BJ (cell line): ENCODE measurements around the gene DLL4. TPM values are rescaled to one million over a fixed set of nuclear protein-coding genes. Genes with fewer than 3 reads are reported as not detected.
A peak's percentile ranks its signal among the peaks of the same experiment; 100 is the strongest.

Experiments used
- CTCF ChIA-PET: fragments of 350-600 bp; formaldehyde crosslinking; extraction: SDS; loops from one replicate; lab custom pipeline; 2021; ENCODE audit warnings: antibody characterized with exemption, inconsistent platforms; lab: Yijun Ruan, JAX
- POLR2A ChIA-PET: fragments of 300-600 bp; sonication (Branson Sonifier 250); formaldehyde crosslinking; extraction: SDS; loops from one replicate; lab custom pipeline; 2021; ENCODE audit warnings: antibody characterized with exemption; lab: Charles Lee
- DNase-seq: peaks from one replicate; pipeline ENCODE4 v3.0.0-alpha.2; 2011; ENCODE audit warnings: low read depth
- H3K27me3 ChIP-seq: 2 replicates; pipeline ENCODE4 v1.6.0; 2011; ENCODE audit warnings: low read length; ENCODE audit not compliant: control insufficient read depth, insufficient read depth
- H3K36me3 ChIP-seq: 2 replicates; pipeline ENCODE4 v1.5.1; 2011; ENCODE audit warnings: low read length; ENCODE audit not compliant: control insufficient read depth, insufficient read depth
- H3K4me3 ChIP-seq: 2 replicates; pipeline ENCODE4 v1.5.1; 2011; ENCODE audit warnings: low read depth, mild to moderate bottlenecking, control low read depth, low read length
- CTCF ChIP-seq: IDR thresholded peaks from 2 replicates; pipeline ENCODE4 v1.5.1; 2011; ENCODE audit warnings: low read depth, mild to moderate bottlenecking, control low read depth, inconsistent platforms, low read length, moderate library complexity; ENCODE audit not compliant: insufficient read depth
- polyA plus RNA-seq: library from polyadenylated mRNA; depleted of rRNA; stranded (reverse); fragments of >200 nt; gene quantifications from 2 replicates; pipeline ENCODE4 v1.2.3, GENCODE V29; 2011; rRNA removed
- small RNA-seq: library from RNA; depleted of rRNA; stranded (forward); fragments of <200 nt; gene quantifications from one replicate; pipeline ENCODE3, GENCODE V24; 2012; ENCODE audit warnings: low replicate concordance, low read depth; ENCODE audit not compliant: insufficient read length

Gene DLL4
- polyA plus RNA-seq, 1 experiment = 0.47 TPM

GRCh38 chr15:40984964-40985363, 55.8 kb downstream of the DLL4 start:
- POLR2A ChIA-PET = no interaction called here

GRCh38 chr15:40985541-40986330, 56.6 kb downstream of the DLL4 start:
- Histone ChIP-seq H3K36me3 (peaks cover 14% of the 10 kb centered on the region), H3K27me3 (no peaks in the 10 kb centered on the region), H3K4me3 (no peak overlapping the region)
- ChIA-PET CTCF (interaction anchor here (1.0 to 2.8 kb wide), 2 partner anchors 44 to 47 kb away, joined by 3 to 11 read pairs; no protein-coding TSS in a partner anchor), POLR2A (interaction anchor here (0.6 to 0.7 kb wide), 2 partner anchors 53 to 245 kb away, joined by 5 to 20 read pairs; partner anchors contain the start of gene CHP1)
- DNase-seq = no peak
- no peak for TF ChIP-seq CTCF

More at GRCh38 chr15:40984964-40985363, 55.8 kb downstream of the DLL4 start:
- CTCF ChIA-PET = interaction anchor here (1.0 to 2.8 kb wide), 2 partner anchors 43 to 47 kb away, joined by 3 to 11 read pairs; no protein-coding TSS in a partner anchor
- Histone ChIP-seq H3K4me3 (no peak overlapping the region), H3K36me3 (peaks cover 14% of the 10 kb centered on the region), H3K27me3 (no peaks in the 10 kb centered on the region)
- peak; percentile 70 for DNase-seq
- no peak for TF ChIP-seq CTCF

- CTCF ChIA-PET = interaction anchor here (2.8 kb wide), 1 partner anchor 45 kb away, joined by 11 read pairs; no protein-coding TSS in a partner anchor
- TF ChIP-seq CTCF = no peak
- Histone ChIP-seq H3K4me3 (no peak overlapping the region), H3K27me3 (no peaks in the 10 kb centered on the region), H3K36me3 (peaks cover 11% of the 10 kb centered on the region)
- no peak for DNase-seq
- POLR2A ChIA-PET = no interaction called here
Measured at GRCh38 chr15:40986820-40987219, 57.7 kb downstream of the DLL4 start.

- no peak for TF ChIP-seq CTCF
- no peaks in the 10 kb centered on the region for H3K27me3 ChIP-seq
- no peak for DNase-seq
- peaks cover 8% of the 10 kb centered on the region for H3K36me3 ChIP-seq
- ChIA-PET CTCF (interaction anchor here (1.2 kb wide), 1 partner anchor 11 kb away, joined by 3 read pairs; no protein-coding TSS in a partner anchor), POLR2A (no interaction called here)
- H3K4me3 ChIP-seq = no peak overlapping the region
Measured at GRCh38 chr15:40988156-40988555, 59.0 kb downstream of the DLL4 start.

Small RNA genes within 50 kb of the gene (small RNA-seq; reads per million reads assigned to genes)
- not detected for gene ISCA1P4

Other genes starting within 250 kb of the DLL4 start
- 8.9 TPM in 2 replicates for gene RAD51, start 234.2 kb upstream of the DLL4 start, polyA plus RNA-seq
- 25.1 and 28.3 TPM in 2 replicates for gene RMDN3, start 174.1 kb upstream of the DLL4 start, polyA plus RNA-seq
- 2.5 and 3.1 TPM in 2 replicates for gene GCHFR, start 165.3 kb upstream of the DLL4 start, polyA plus RNA-seq
- gene C15orf62, start 159.4 kb upstream of the DLL4 start, polyA plus RNA-seq = 0.04 TPM in 1 of 2 replicates, not detected in the other
- gene ZFYVE19, start 122.3 kb upstream of the DLL4 start, polyA plus RNA-seq = 22.6 and 31.9 TPM in 2 replicates
- gene DNAJC17, start 121.9 kb upstream of the DLL4 start, polyA plus RNA-seq = 30.8 and 37.1 TPM in 2 replicates
- not detected in 2 replicates for gene PPP1R14D, start 100.6 kb upstream of the DLL4 start, polyA plus RNA-seq
- 0.22 and 1.1 TPM in 2 replicates for gene SPINT1, start 85.3 kb upstream of the DLL4 start, polyA plus RNA-seq
- gene RHOV, start 55.1 kb upstream of the DLL4 start, polyA plus RNA-seq = 0.13 and 0.28 TPM in 2 replicates
- 18.2 and 28.4 TPM in 2 replicates for gene VPS18, start 34.9 kb upstream of the DLL4 start, polyA plus RNA-seq
- 107 and 155 TPM in 2 replicates for gene CHAC1, start 24.1 kb downstream of the DLL4 start, polyA plus RNA-seq
- 4.3 and 5.2 TPM in 2 replicates for gene INO80, start 186.9 kb downstream of the DLL4 start, polyA plus RNA-seq